GM23338 (cell line): ENCODE data around the gene TTC3. TPM values are rescaled to one million over a fixed set of nuclear protein-coding genes. Genes with fewer than 3 reads are reported as not detected.

ENCODE experiments used
- ATAC-seq: fragments of 200-7000 bp; cut with Tn5 transposase; 3 replicates; pipeline ENCODE4 v1.9.1; 2020
- DNase-seq: peaks from one replicate; pipeline ENCODE4 v3.0.0-alpha.2; 2015; ENCODE audit warnings: low spot score
- H2AFZ ChIP-seq: fragments of 200-600 bp; sonication (generic); 2 replicates; pipeline ENCODE4 v1.8.0; 2016; ENCODE audit warnings: antibody characterized with exemption, mild to moderate bottlenecking, moderate library complexity
- H3F3A ChIP-seq: fragments of 200-600 bp; sonication (generic); replicated peaks from 2 replicates; pipeline ENCODE4 v1.8.0; 2017; ENCODE audit warnings: antibody characterized with exemption, mixed run types, low read depth
- H3K27ac ChIP-seq: fragments of 200-600 bp; sonication (generic); 2 replicates; pipeline ENCODE4 v1.6.1; 2016; ENCODE audit warnings: low read depth
- H3K27me3 ChIP-seq: fragments of 200-600 bp; sonication (generic); 2 replicates; pipeline ENCODE4 v1.8.0; 2016; ENCODE audit warnings: mild to moderate bottlenecking, mixed run types, moderate library complexity; ENCODE audit not compliant: insufficient read depth
- H3K36me3 ChIP-seq: fragments of 200-600 bp; sonication (generic); 2 replicates; pipeline ENCODE4 v1.8.0; 2016; ENCODE audit warnings: mild to moderate bottlenecking; ENCODE audit not compliant: insufficient read depth
- H3K4me1 ChIP-seq: fragments of 200-600 bp; sonication (generic); 2 replicates; pipeline ENCODE4 v1.8.0; 2016; ENCODE audit warnings: mild to moderate bottlenecking, moderate library complexity; ENCODE audit not compliant: insufficient read depth
- H3K4me2 ChIP-seq: fragments of 200-600 bp; sonication (generic); 2 replicates; pipeline ENCODE4 v1.7.1; 2017; ENCODE audit warnings: mixed run types
- H3K4me3 ChIP-seq: fragments of 200-600 bp; sonication (generic); 2 replicates; pipeline ENCODE4 v1.6.1; 2016; ENCODE audit warnings: mixed run types
- H3K79me2 ChIP-seq: fragments of 200-600 bp; sonication (generic); replicated peaks from 2 replicates; pipeline ENCODE4 v1.8.0; 2017; ENCODE audit warnings: mild to moderate bottlenecking; ENCODE audit not compliant: insufficient read depth
- H3K9me2 ChIP-seq: fragments of 200-600 bp; sonication (generic); 2 replicates; pipeline ENCODE4 v1.8.0; 2017; ENCODE audit not compliant: insufficient read depth
- H4K20me1 ChIP-seq: fragments of 200-600 bp; sonication (generic); replicated peaks from 2 replicates; pipeline ENCODE4 v1.8.0; 2017; ENCODE audit warnings: mild to moderate bottlenecking; ENCODE audit not compliant: insufficient read depth
- H3K27ac Mint-ChIP-seq: 2 replicates; pipeline ENCODE4 v1.8.0; 2020; ENCODE audit warnings: inconsistent platforms, mild to moderate bottlenecking, moderate library complexity, mixed read lengths
- H3K27me3 Mint-ChIP-seq: 3 replicates; pipeline ENCODE4 v1.8.0; 2022; ENCODE audit warnings: low read depth, mild to moderate bottlenecking, moderate library complexity, mixed read lengths, inconsistent platforms; ENCODE audit not compliant: insufficient read depth, poor library complexity
- H3K36me3 Mint-ChIP-seq: 3 replicates; pipeline ENCODE4 v1.8.0; 2021; ENCODE audit warnings: low read depth, mild to moderate bottlenecking, inconsistent platforms, moderate library complexity, mixed read lengths
- H3K4me1 Mint-ChIP-seq: 3 replicates; pipeline ENCODE4 v1.8.0; 2020; ENCODE audit warnings: mild to moderate bottlenecking, inconsistent platforms, mixed read lengths
- H3K4me3 Mint-ChIP-seq: 3 replicates; pipeline ENCODE4 v1.8.0; 2021; ENCODE audit warnings: moderate library complexity, mild to moderate bottlenecking, inconsistent platforms, mixed read lengths
- H3K9me3 Mint-ChIP-seq: 3 replicates; pipeline ENCODE4 v1.8.0; 2020; ENCODE audit warnings: moderate library complexity, mild to moderate bottlenecking, inconsistent platforms, mixed read lengths
- CREB1 ChIP-seq: fragments of 250-450 bp; sonication (Bioruptor Pico); IDR thresholded peaks from 2 replicates; pipeline ENCODE4 v1.5.0; 2020; ENCODE audit warnings: low read depth, mild to moderate bottlenecking, moderate library complexity
- CTCF ChIP-seq, 2 experiments: fragments of 200-600 bp in 1 of 2; sonication (generic) in 1 of 2; conservative IDR thresholded peaks; 2 replicates each; pipeline versions ENCODE4 v1.5.1 to v1.6.1; 2016 to 2017; ENCODE audit warnings: antibody characterized with exemption in 2 of 2, low read depth in 2 of 2, mild to moderate bottlenecking in 2 of 2, moderate library complexity in 1 of 2
- ETS1 ChIP-seq: IDR thresholded peaks from 2 replicates; pipeline ENCODE4 v1.6.1; 2016; ENCODE audit warnings: antibody characterized with exemption
- EZH2 ChIP-seq: fragments of 200-600 bp; sonication (generic); IDR thresholded peaks from one replicate; pipeline ENCODE4 v1.8.0; 2017; ENCODE audit warnings: antibody characterized with exemption, mild to moderate bottlenecking, low read depth; ENCODE audit not compliant: unreplicated experiment
- EZH2phosphoT487 ChIP-seq: fragments of 200-600 bp; sonication (generic); IDR thresholded peaks from one replicate; pipeline ENCODE4 v1.8.1; 2018; ENCODE audit warnings: antibody characterized with exemption; ENCODE audit not compliant: unreplicated experiment
- JUNB ChIP-seq: IDR thresholded peaks from one replicate; pipeline ENCODE4 v1.6.1; 2016; ENCODE audit warnings: antibody characterized with exemption; ENCODE audit not compliant: unreplicated experiment
- NANOG ChIP-seq: IDR thresholded peaks from 2 replicates; pipeline ENCODE4 v1.6.1; 2016; ENCODE audit warnings: antibody characterized with exemption, borderline replicate concordance
- POLR2AphosphoS5 ChIP-seq: IDR thresholded peaks from 2 replicates; pipeline ENCODE4 v1.6.1; 2016; ENCODE audit warnings: antibody characterized with exemption, low read depth
- REST ChIP-seq: IDR thresholded peaks from one replicate; pipeline ENCODE4 v1.6.1; 2018; ENCODE audit warnings: antibody characterized with exemption; ENCODE audit not compliant: unreplicated experiment
- STAT1 ChIP-seq: IDR thresholded peaks from one replicate; pipeline ENCODE4 v1.6.1; 2016; ENCODE audit warnings: antibody characterized with exemption; ENCODE audit not compliant: unreplicated experiment
- ZNF114 ChIP-seq: fragments of 250-450 bp; sonication (Bioruptor Pico); IDR thresholded peaks from 2 replicates; pipeline ENCODE4 v1.5.0; 2020; ENCODE audit warnings: mild to moderate bottlenecking, moderate library complexity
- ZNF331 ChIP-seq: fragments of 250-450 bp; sonication (Bioruptor Pico); IDR thresholded peaks from 2 replicates; pipeline ENCODE4 v1.5.0; 2020; ENCODE audit warnings: low read depth, mild to moderate bottlenecking, moderate library complexity
- polyA plus RNA-seq: library from polyadenylated mRNA; unstranded; fragments of >200 nt; fragmentation: Nextera tagmentation; extraction: Ambion mirVana; gene quantifications from 2 replicates; pipeline ENCODE4 v1.2.1, GENCODE V29; 2016
- total RNA-seq: library from RNA; depleted of rRNA; stranded (reverse); fragments of >200 nt; shearing (Covaris generic); gene quantifications from 2 replicates; pipeline ENCODE4 v1.2.3, GENCODE V29; 2014
- TF ChIP-seq, protein P1 (sequence below): fragments of 250-450 bp; sonication (Bioruptor Pico); IDR thresholded peaks from 2 replicates; pipeline ENCODE4 v1.5.0; 2020; ENCODE audit warnings: mild to moderate bottlenecking, moderate library complexity

The TTC3 gene
- total and polyA plus RNA-seq, 2 experiments from 2014 or later: 28.9 to 48.6 TPM

DNA sequence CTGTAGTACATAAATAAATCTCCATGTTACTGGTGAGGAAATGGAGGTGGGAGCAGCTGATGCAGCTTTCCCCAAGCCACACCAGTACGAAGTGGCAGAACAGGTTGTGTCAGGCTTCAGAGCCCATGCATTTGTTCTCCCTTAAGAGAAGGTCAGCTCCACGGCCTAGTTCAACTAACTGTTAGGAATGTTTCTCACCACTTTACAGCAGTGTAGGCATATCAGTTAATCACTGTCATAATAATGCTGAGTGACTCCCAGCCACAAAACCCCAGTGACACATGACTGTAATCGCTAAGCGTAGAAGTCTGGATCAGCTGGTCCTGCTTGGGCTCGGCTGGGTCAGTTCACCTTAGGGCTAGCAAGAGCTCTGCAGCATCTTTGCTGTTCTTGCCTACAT lies 103.7 kb downstream of the TTC3 start:
- Histone ChIP-seq H3K4me2 (no peak overlapping the region), H3K27me3 (no peaks in the 10 kb centered on the region), H4K20me1 (no peaks in the 10 kb centered on the region), H3K79me2 (no peaks in the 10 kb centered on the region), H3K9me2 (no peaks in the 10 kb centered on the region), H3K36me3 (no peaks in the 10 kb centered on the region), H3F3A (no peaks in the 10 kb centered on the region), H3K4me1 (no peaks in the 10 kb centered on the region), H3K27ac (no peak overlapping the region), H2AFZ (no peak overlapping the region), H3K4me3 (no peak overlapping the region)
- peak; percentile 53 for ATAC-seq
- TF ChIP-seq REST: no peak
- no peak for TF ChIP-seq JUNB
- TF ChIP-seq ETS1: no peak
- no peak for TF ChIP-seq CTCF (conservative IDR thresholded peaks at IDR 0.05; ENCODE audit: low read depth in 2 of 2)
- TF ChIP-seq ZNF114 (CRISPR knock-in tag): no peak
- no peak for TF ChIP-seq CREB1
- TF ChIP-seq EZH2: no peak
- no peak for TF ChIP-seq EZH2phosphoT487
- TF ChIP-seq, protein P1, sequence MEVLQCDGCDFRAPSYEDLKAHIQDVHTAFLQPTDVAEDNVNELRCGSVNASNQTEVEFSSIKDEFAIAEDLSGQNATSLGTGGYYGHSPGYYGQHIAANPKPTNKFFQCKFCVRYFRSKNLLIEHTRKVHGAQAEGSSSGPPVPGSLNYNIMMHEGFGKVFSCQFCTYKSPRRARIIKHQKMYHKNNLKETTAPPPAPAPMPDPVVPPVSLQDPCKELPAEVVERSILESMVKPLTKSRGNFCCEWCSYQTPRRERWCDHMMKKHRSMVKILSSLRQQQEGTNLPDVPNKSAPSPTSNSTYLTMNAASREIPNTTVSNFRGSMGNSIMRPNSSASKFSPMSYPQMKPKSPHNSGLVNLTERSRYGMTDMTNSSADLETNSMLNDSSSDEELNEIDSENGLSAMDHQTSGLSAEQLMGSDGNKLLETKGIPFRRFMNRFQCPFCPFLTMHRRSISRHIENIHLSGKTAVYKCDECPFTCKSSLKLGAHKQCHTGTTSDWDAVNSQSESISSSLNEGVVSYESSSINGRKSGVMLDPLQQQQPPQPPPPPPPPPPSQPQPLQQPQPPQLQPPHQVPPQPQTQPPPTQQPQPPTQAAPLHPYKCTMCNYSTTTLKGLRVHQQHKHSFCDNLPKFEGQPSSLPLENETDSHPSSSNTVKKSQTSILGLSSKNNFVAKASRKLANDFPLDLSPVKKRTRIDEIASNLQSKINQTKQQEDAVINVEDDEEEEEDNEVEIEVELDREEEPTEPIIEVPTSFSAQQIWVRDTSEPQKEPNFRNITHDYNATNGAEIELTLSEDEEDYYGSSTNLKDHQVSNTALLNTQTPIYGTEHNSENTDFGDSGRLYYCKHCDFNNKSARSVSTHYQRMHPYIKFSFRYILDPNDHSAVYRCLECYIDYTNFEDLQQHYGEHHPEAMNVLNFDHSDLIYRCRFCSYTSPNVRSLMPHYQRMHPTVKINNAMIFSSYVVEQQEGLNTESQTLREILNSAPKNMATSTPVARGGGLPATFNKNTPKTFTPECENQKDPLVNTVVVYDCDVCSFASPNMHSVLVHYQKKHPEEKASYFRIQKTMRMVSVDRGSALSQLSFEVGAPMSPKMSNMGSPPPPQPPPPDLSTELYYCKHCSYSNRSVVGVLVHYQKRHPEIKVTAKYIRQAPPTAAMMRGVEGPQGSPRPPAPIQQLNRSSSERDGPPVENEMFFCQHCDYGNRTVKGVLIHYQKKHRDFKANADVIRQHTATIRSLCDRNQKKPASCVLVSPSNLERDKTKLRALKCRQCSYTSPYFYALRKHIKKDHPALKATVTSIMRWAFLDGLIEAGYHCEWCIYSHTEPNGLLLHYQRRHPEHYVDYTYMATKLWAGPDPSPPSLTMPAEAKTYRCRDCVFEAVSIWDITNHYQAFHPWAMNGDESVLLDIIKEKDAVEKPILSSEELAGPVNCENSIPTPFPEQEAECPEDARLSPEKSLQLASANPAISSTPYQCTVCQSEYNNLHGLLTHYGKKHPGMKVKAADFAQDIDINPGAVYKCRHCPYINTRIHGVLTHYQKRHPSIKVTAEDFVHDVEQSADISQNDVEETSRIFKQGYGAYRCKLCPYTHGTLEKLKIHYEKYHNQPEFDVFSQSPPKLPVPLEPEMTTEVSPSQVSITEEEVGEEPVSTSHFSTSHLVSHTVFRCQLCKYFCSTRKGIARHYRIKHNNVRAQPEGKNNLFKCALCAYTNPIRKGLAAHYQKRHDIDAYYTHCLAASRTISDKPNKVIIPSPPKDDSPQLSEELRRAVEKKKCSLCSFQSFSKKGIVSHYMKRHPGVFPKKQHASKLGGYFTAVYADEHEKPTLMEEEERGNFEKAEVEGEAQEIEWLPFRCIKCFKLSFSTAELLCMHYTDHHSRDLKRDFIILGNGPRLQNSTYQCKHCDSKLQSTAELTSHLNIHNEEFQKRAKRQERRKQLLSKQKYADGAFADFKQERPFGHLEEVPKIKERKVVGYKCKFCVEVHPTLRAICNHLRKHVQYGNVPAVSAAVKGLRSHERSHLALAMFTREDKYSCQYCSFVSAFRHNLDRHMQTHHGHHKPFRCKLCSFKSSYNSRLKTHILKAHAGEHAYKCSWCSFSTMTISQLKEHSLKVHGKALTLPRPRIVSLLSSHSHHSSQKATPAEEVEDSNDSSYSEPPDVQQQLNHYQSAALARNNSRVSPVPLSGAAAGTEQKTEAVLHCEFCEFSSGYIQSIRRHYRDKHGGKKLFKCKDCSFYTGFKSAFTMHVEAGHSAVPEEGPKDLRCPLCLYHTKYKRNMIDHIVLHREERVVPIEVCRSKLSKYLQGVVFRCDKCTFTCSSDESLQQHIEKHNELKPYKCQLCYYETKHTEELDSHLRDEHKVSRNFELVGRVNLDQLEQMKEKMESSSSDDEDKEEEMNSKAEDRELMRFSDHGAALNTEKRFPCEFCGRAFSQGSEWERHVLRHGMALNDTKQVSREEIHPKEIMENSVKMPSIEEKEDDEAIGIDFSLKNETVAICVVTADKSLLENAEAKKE (CRISPR knock-in tag): no peak
- TF ChIP-seq NANOG: no peak
- no peak for TF ChIP-seq STAT1
- TF ChIP-seq POLR2AphosphoS5: no peak
- TF ChIP-seq ZNF331 (CRISPR knock-in tag): no peak
- H3K9me3 Mint-ChIP-seq: no peaks in the 10 kb centered on the region
- no peaks in the 10 kb centered on the region; the same call in 2 of the 3 replicates for H3K4me1 Mint-ChIP-seq
- peaks cover 11% of the 10 kb centered on the region for H3K36me3 Mint-ChIP-seq
- no peak overlapping the region for H3K27ac Mint-ChIP-seq
- no peak overlapping the region for H3K4me3 Mint-ChIP-seq
- peak; percentile 20 for DNase-seq
- H3K27me3 Mint-ChIP-seq: no peaks in the 10 kb centered on the region
